ENCODE results near the gene SEH1L.
"Not testable (repeated sequence)": the region's sequence is repeated elsewhere in the genome, so short reads cannot be mapped to it uniquely, and the experiment has no call there.

Gene SEH1L

GRCh38 chr18:12944709-12945108, 3.1 kb upstream of the SEH1L start:
- no peak for DNase-seq

GRCh38 chr18:12946549-12947284, 1.1 kb upstream of the SEH1L start:
- no peak for DNase-seq

- peak; percentile 99 for DNase-seq
Measured at GRCh38 chr18:12948050-12948804, 416 bp downstream of the SEH1L start.

GRCh38 chr18:12958478-12958877, 10.7 kb downstream of the SEH1L start:
- DNase-seq, result no peak

GRCh38 chr18:12960395-12960794, 12.6 kb downstream of the SEH1L start:
- DNase-seq, result no peak

GRCh38 chr18:12960853-12961397, 13.1 kb downstream of the SEH1L start:
- no peak for DNase-seq

- no peak for DNase-seq
Measured at GRCh38 chr18:12963069-12963468, 15.3 kb downstream of the SEH1L start.

GRCh38 chr18:12968115-12968514, 20.3 kb downstream of the SEH1L start:
- DNase-seq, result no peak

GRCh38 chr18:12968619-12969018, 20.8 kb downstream of the SEH1L start:
- no peak for DNase-seq

GRCh38 chr18:12973562-12974213, 25.9 kb downstream of the SEH1L start:
- DNase-seq, result no peak

- DNase-seq, result no peak
Measured at GRCh38 chr18:12975488-12975887, 27.7 kb downstream of the SEH1L start.

- DNase-seq, result no peak
Measured at GRCh38 chr18:12976305-12976704, 28.5 kb downstream of the SEH1L start.

GRCh38 chr18:12980065-12980464, 32.3 kb downstream of the SEH1L start:
- not testable (repeated sequence) for DNase-seq

GRCh38 chr18:12989397-12990122, 41.7 kb downstream of the SEH1L start:
- DNase-seq, result no peak

GRCh38 chr18:12990123-12990475, 42.3 kb downstream of the SEH1L start:
- DNase-seq, result peak; percentile 48

- no peak for DNase-seq
Measured at GRCh38 chr18:12990641-12990966, 42.8 kb downstream of the SEH1L start.

- peak; percentile 99 for DNase-seq
Measured at GRCh38 chr18:12990967-12991820, 43.4 kb downstream of the SEH1L start, which contains the start of gene CEP192. Gene CEP192, plus strand, starts transcription at chr18:12991362. Its CDS starts 8,063 bp downstream, at chr18:12999425.

GRCh38 chr18:12991821-12992179, 44.0 kb downstream of the SEH1L start:
- no peak for DNase-seq

- DNase-seq, result no peak
Measured at GRCh38 chr18:12993439-12993838, 45.6 kb downstream of the SEH1L start.

GRCh38 chr18:12995424-12995823, 47.6 kb downstream of the SEH1L start:
- no peak for DNase-seq

GRCh38 chr18:12995952-12996477, 48.2 kb downstream of the SEH1L start:
- DNase-seq, result no peak

Data from CD4-positive, alpha-beta T cell treated with Interleukin-12 subunit alpha and Interleukin-12 subunit beta, for 1 hour (primary cell).